ENCODE results near the gene OR51V1.

OR51V1 gene

DNA sequence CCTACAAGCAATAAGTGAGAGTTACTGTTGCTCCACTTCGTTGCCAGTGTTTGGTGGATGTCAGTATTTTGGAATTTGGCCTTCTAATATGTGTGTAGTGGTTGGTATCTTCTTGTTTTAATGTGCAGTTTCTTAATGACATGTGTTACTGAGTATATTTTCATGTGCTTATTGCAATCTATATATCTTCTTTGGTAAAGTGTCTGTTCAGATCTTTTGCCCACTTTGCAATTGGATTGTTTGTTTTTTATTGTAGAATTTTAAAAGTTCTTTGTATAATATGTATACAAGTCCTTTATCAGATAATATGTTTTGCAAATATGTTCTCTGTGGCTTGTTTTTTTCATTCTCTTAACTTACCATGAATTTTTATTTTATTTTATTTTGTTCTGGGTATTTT is 7.7 kb downstream of the OR51V1 start:
- Histone ChIP-seq H3K4me2 (ENCODE audit: low read length) (no peak overlapping the region), H3K79me2 (ENCODE audit: insufficient read depth, low read length) (no peaks in the 10 kb centered on the region), H3K9me2 (ENCODE audit: low read depth, low read length) (no peaks in the 10 kb centered on the region), H3K36me3 (ENCODE audit: insufficient read depth, low read length) (no peaks in the 10 kb centered on the region), H2AFZ (ENCODE audit: low read length) (no peak overlapping the region), H3K9me3 (ENCODE audit: low read length) (no peaks in the 10 kb centered on the region), H3K9ac (ENCODE audit: low read length) (no peak overlapping the region), H4K20me1 (ENCODE audit: insufficient read depth, low read length) (no peaks in the 10 kb centered on the region), H3F3A (ENCODE audit: insufficient read depth, low read length) (no peaks in the 10 kb centered on the region), H3K27me3 (ENCODE audit: insufficient read depth, low read length) (no peaks in the 10 kb centered on the region), H3K27ac (ENCODE audit: low read depth, low read length, poor library complexity, severe bottlenecking) (no peak overlapping the region), H3K4me1 (ENCODE audit: insufficient read depth, low read length, severe bottlenecking) (no peaks in the 10 kb centered on the region), H3K4me3 (ENCODE audit: low read depth, low read length, poor library complexity, severe bottlenecking) (no peak overlapping the region)
- no peak for TF ChIP-seq CTCF (IDR thresholded peaks at IDR 0.05; ENCODE audit: low read length)
- no peak for TF ChIP-seq EZH2 (IDR thresholded peaks at IDR 0.05; ENCODE audit: borderline replicate concordance, low read length)

DNA sequence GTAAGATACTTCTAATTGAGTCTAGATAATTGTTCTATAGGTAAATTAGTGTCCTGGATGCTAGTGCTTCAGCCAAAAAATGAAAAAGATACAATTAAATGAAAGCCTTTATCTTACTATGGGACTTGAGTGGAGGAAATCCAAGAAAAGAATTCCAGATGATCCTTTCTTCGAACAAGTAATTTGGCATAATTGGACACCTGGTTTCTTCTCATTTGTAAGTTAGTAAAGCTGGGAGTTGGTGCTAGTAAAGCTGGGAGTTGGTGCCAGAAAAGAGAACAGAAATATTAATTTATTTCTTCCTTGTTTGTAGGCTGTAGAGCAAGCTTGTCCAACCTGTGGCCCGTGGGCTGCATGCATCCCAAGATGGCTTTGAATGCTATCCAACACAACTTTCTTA is 12.3 kb downstream of the OR51V1 start:
- H4K20me1 ChIP-seq (ENCODE audit: insufficient read depth, low read length), result no peaks in the 10 kb centered on the region
- no peak overlapping the region for H3K4me2 ChIP-seq (ENCODE audit: low read length)
- no peak overlapping the region for H2AFZ ChIP-seq (ENCODE audit: low read length)

DNA sequence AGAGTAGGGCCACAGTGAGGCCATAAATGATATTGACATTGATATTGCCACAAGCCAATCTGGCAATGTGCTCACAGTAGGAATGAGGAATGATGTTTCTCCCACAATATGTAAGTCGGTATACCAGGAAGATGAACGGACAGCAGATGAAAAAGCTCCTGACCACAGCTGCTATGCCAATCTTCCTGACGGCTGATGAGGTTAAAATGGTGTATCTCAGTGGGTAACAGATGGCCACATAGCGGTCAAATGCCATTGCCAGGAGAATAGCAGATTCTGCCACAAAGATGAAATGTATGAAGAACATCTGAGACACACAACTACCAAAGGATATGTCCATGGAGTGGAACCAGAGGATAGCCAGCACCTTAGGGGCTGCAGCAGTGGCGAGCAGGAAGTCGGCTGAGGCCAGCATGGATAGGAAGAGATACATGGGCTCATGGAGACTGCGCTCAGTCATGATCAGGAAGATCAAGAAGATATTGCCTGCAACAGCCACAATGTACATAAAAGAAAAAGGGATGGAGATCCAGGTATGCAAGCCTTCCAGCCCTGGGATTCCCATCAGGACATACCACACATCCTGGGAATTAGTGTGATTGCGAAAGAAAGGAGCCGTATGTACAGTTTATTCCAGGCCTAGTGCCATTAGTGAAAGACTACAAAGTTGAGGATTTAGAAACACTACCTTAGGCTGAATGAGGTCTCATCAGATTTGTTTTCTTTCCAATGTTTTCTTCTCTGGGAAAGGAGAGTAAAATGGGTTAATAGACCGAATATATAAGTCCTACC is 22.2 kb downstream of the OR51V1 start:
- H3K27me3 ChIP-seq (ENCODE audit: insufficient read depth, low read length), result no peaks in the 10 kb centered on the region
- no peaks in the 10 kb centered on the region for H3K4me1 ChIP-seq (ENCODE audit: insufficient read depth, low read length, severe bottlenecking)
- H3K9me2 ChIP-seq (ENCODE audit: low read depth, low read length), result no peaks in the 10 kb centered on the region
- no peak overlapping the region for H2AFZ ChIP-seq (ENCODE audit: low read length)
- H3F3A ChIP-seq (ENCODE audit: insufficient read depth, low read length), result no peaks in the 10 kb centered on the region
- no peaks in the 10 kb centered on the region for H4K20me1 ChIP-seq (ENCODE audit: insufficient read depth, low read length)
- H3K79me2 ChIP-seq (ENCODE audit: insufficient read depth, low read length), result no peaks in the 10 kb centered on the region
- no peaks in the 10 kb centered on the region for H3K9me3 ChIP-seq (ENCODE audit: low read length)
- H3K4me3 ChIP-seq (ENCODE audit: low read depth, low read length, poor library complexity, severe bottlenecking), result no peak overlapping the region
- H3K9ac ChIP-seq (ENCODE audit: low read length), result no peak overlapping the region
- TF ChIP-seq CTCF (IDR thresholded peaks at IDR 0.05; ENCODE audit: low read length) (no peak), EZH2 (IDR thresholded peaks at IDR 0.05; ENCODE audit: borderline replicate concordance, low read length) (no peak)
- no peak overlapping the region for H3K4me2 ChIP-seq (ENCODE audit: low read length)
- no peak overlapping the region for H3K27ac ChIP-seq (ENCODE audit: low read depth, low read length, poor library complexity, severe bottlenecking)
- no peaks in the 10 kb centered on the region for H3K36me3 ChIP-seq (ENCODE audit: insufficient read depth, low read length)

More for the DNA sequence above, 12.3 kb downstream of the OR51V1 start:
- Histone ChIP-seq H3K27ac (ENCODE audit: low read depth, low read length, poor library complexity, severe bottlenecking) (no peak overlapping the region), H3K36me3 (ENCODE audit: insufficient read depth, low read length) (no peaks in the 10 kb centered on the region), H3F3A (ENCODE audit: insufficient read depth, low read length) (no peaks in the 10 kb centered on the region), H3K9me2 (ENCODE audit: low read depth, low read length) (no peaks in the 10 kb centered on the region), H3K9me3 (ENCODE audit: low read length) (no peaks in the 10 kb centered on the region), H3K4me3 (ENCODE audit: low read depth, low read length, poor library complexity, severe bottlenecking) (no peak overlapping the region), H3K27me3 (ENCODE audit: insufficient read depth, low read length) (no peaks in the 10 kb centered on the region), H3K79me2 (ENCODE audit: insufficient read depth, low read length) (no peaks in the 10 kb centered on the region), H3K4me1 (ENCODE audit: insufficient read depth, low read length, severe bottlenecking) (no peaks in the 10 kb centered on the region), H3K9ac (ENCODE audit: low read length) (no peak overlapping the region)
- TF ChIP-seq EZH2 (IDR thresholded peaks at IDR 0.05; ENCODE audit: borderline replicate concordance, low read length) (no peak), CTCF (IDR thresholded peaks at IDR 0.05; ENCODE audit: low read length) (no peak)
